ENCODE results near the gene ACTG2.

- TF ChIP-seq EZH2 (IDR thresholded peaks at IDR 0.05; ENCODE audit: insufficient read depth, poor library complexity, severe bottlenecking) (no peak), EZH2phosphoT487 (IDR thresholded peaks at IDR 0.05; ENCODE audit: insufficient read depth, low read depth) (no peak)
These were observed 2.1 kb downstream of the ACTG2 start for GRCh38 chr2:73894877-73895276.
